Ishikawa (cell line): ENCODE results near the gene GLIS1.

Experiments used
- CEBPB ChIP-seq: IDR thresholded peaks from 2 replicates; pipeline ENCODE4 v1.6.1; 2012
- CREB1 ChIP-seq: IDR thresholded peaks from 2 replicates; pipeline ENCODE4 v1.6.1; 2012; ENCODE audit warnings: low read depth
- EGR1 ChIP-seq: IDR thresholded peaks from 2 replicates; pipeline ENCODE4 v1.6.1; 2012
- EP300 ChIP-seq: IDR thresholded peaks from 2 replicates; pipeline ENCODE4 v1.6.1; 2012; ENCODE audit warnings: borderline replicate concordance
- FOXM1 ChIP-seq: IDR thresholded peaks from 2 replicates; pipeline ENCODE4 v1.6.1; 2012; ENCODE audit warnings: low read depth, borderline replicate concordance
- NFIC ChIP-seq: IDR thresholded peaks from 2 replicates; pipeline ENCODE4 v1.6.1; 2012
- RAD21 ChIP-seq: IDR thresholded peaks from 2 replicates; pipeline ENCODE4 v1.6.1; 2012; ENCODE audit warnings: low read depth
- REST ChIP-seq: IDR thresholded peaks from 2 replicates; pipeline ENCODE4 v1.6.1; 2012; ENCODE audit warnings: low read depth, mild to moderate bottlenecking
- TAF1 ChIP-seq: IDR thresholded peaks from 2 replicates; pipeline ENCODE4 v1.6.1; 2012; ENCODE audit warnings: low read depth, mild to moderate bottlenecking
- TCF12 ChIP-seq: IDR thresholded peaks from 2 replicates; pipeline ENCODE4 v1.6.1; 2012; ENCODE audit warnings: low read depth
- TEAD4 ChIP-seq: IDR thresholded peaks from 2 replicates; pipeline ENCODE4 v1.6.1; 2012
- YY1 ChIP-seq: IDR thresholded peaks from 2 replicates; pipeline ENCODE4 v1.6.1; 2012; ENCODE audit warnings: low read depth
- ZBTB7A ChIP-seq: IDR thresholded peaks from 2 replicates; pipeline ENCODE4 v1.6.1; 2012; ENCODE audit warnings: low read depth
- TF ChIP-seq, protein P1 (sequence below): IDR thresholded peaks from 2 replicates; pipeline ENCODE4 v1.6.1; 2012
- TF ChIP-seq, protein P2 (sequence below): IDR thresholded peaks from 2 replicates; pipeline ENCODE4 v1.6.1; 2012

GLIS1 gene

GRCh38 chr1:53731043-53731600 is 7.8 kb downstream of the GLIS1 start:
- no peak for TF ChIP-seq YY1

DNA sequence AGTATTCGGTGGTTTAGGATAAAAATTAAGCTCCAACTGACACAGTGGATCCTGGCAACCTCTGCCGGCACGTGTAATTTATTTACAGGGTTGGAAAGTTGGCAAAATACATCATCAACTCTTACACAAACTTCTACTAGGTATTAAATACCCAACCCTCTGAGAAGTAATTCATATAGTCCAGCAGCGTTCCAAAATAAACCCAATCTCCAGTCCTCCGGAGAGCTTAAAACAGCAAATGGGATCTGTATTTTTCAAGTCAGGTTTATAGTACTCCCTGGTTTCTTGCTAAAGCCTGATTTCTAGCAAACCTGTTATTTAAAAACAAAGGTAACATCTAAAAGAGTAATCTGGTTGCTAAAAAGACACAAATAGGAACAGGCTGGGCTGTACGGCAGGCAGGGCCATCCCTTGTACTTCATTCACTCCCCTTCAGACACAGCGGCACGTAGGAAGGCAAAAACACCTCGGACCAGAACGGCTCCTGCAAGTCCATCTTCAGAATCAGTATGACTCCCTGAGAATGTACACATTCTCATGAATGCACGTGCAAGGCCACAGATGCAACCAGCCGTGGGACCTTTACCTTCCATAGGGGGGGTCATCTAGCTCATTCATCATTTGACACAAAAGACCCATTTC is 8.6 kb downstream of the GLIS1 start:
- TF ChIP-seq, protein P1, sequence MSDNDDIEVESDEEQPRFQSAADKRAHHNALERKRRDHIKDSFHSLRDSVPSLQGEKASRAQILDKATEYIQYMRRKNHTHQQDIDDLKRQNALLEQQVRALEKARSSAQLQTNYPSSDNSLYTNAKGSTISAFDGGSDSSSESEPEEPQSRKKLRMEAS, result no peak

DNA sequence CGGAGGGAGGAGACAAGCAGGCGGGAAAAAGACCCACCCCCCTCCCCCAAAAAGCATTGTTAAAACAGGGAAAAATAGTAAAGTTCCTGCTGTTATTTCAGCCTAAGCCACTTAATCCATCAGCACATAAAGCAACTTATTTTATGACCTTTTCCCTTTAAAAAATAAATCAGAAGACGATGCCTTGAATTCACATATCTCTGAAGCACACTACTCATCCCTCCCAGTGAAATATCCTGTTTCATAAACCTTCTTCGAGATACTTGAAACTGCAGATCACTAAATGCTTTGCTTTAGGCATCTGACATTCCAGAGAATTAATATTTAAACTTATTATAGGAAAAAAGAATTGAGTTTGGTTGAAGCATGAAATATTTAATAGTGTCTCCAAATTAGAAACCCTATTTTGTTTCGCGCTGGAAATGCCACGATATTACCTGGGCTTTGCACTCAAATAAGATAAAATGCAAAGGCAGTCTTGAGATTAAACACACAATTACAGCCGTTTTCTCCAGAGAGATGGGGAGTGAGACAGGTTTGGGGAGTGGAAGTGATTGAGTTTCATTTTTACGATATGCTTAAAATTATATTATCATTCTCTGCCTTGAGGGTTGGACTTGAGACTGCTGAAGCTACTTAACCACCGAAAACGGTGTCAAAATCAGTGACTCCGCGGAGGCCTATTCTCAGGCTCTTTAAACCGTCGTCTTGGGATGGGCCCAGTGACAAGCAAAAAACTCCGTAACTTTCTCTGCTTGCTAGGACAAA is 9.3 kb downstream of the GLIS1 start:
- no peak for TF ChIP-seq NFIC
- no peak for TF ChIP-seq TCF12
- TF ChIP-seq, protein P2, sequence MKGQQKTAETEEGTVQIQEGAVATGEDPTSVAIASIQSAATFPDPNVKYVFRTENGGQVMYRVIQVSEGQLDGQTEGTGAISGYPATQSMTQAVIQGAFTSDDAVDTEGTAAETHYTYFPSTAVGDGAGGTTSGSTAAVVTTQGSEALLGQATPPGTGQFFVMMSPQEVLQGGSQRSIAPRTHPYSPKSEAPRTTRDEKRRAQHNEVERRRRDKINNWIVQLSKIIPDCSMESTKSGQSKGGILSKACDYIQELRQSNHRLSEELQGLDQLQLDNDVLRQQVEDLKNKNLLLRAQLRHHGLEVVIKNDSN, result no peak
- TF ChIP-seq EGR1, result no peak

DNA sequence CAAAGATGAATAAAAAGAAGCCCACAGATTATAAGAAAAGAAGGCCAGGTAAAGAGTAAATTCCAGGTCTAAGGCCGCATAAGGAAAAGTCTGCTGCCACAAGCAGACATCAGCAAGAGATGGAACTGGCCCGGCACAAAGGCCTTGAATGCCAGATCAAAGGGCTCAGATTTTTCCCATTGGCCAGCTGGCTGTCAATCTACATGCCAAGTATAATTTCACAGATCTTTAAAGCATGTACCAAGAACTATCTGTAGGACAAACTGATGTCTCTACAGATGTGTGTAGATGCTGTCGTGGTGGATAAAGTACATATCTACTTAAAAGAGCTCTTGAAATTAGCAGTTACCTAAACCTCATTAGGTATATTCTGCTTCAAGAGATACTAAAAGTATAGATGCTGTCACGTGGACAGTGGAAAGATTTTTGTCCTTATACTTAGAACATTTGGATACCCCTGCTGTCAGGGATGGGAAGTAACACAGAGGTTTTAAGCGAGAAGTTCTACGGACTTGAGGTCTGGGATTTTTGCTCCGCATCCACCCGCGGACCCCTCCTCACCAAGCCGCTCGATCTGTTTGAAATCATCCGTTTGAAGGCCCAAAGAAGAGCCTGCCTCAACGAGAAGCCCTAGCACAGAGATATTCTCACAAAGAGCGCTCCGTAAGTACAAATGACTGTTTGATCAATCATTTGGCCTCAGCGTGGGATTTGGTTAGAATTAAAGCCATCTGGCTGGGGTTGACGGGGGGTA is 10.1 kb downstream of the GLIS1 start:
- TF ChIP-seq RAD21 (no peak), CEBPB (no peak), ZBTB7A (no peak), TCF12 (no peak), CREB1 (no peak), YY1 (no peak), NFIC (no peak), FOXM1 (no peak), TAF1 (no peak), EGR1 (no peak), TEAD4 (no peak), REST (no peak)
- TF ChIP-seq, protein P1, result no peak
- TF ChIP-seq, protein P2, result no peak

- TF ChIP-seq CEBPB, result no peak
- TF ChIP-seq TEAD4, result no peak
- TF ChIP-seq, protein P2, result no peak
- TF ChIP-seq REST, result no peak
These were observed 10.8 kb downstream of the GLIS1 start for GRCh38 chr1:53728196-53728595.

- TF ChIP-seq ZBTB7A (no peak), CEBPB (no peak), FOXM1 (no peak), TEAD4 (no peak), TCF12 (no peak), NFIC (no peak), EGR1 (no peak), CREB1 (no peak), TAF1 (no peak), REST (no peak), EP300 (no peak), YY1 (no peak), RAD21 (no peak)
- TF ChIP-seq, protein P2, result no peak
- TF ChIP-seq, protein P1, result no peak
These were observed 11.4 kb downstream of the GLIS1 start for GRCh38 chr1:53727461-53728092.
